GDM1 (cell line): Measurements from ENCODE around the gene PFN4.
"Not testable (repeated sequence)": the region's sequence is repeated elsewhere in the genome, so short reads cannot be mapped to it uniquely, and the experiment has no call there.

Source experiments
- DNase-seq: peaks from one replicate; lab custom pipeline; 2025; lab: John Stamatoyannopoulos, UW

Gene PFN4

GRCh38 chr2:24111407-24111901 lies 11.7 kb downstream of the PFN4 start:
- no peak for DNase-seq

GRCh38 chr2:24110660-24111303 lies 12.4 kb downstream of the PFN4 start:
- no peak for DNase-seq

- DNase-seq = not testable (repeated sequence)
Measured at GRCh38 chr2:24109431-24109830, 13.7 kb downstream of the PFN4 start.

- no peak for DNase-seq
Measured at GRCh38 chr2:24107336-24107735, 15.8 kb downstream of the PFN4 start.

GRCh38 chr2:24106786-24107185 lies 16.3 kb downstream of the PFN4 start:
- no peak for DNase-seq

- no peak for DNase-seq
Measured at GRCh38 chr2:24105816-24106215, 17.3 kb downstream of the PFN4 start.

GRCh38 chr2:24104906-24105305 lies 18.2 kb downstream of the PFN4 start:
- DNase-seq = no peak

- DNase-seq = no peak
Measured at GRCh38 chr2:24104110-24104650, 19.0 kb downstream of the PFN4 start.

GRCh38 chr2:24102677-24103076 lies 20.5 kb downstream of the PFN4 start:
- no peak for DNase-seq

GRCh38 chr2:24101992-24102391 lies 21.1 kb downstream of the PFN4 start:
- DNase-seq = no peak

- DNase-seq = not testable (repeated sequence)
Measured at GRCh38 chr2:24100732-24101131, 22.4 kb downstream of the PFN4 start.

GRCh38 chr2:24095171-24095677 lies 27.9 kb downstream of the PFN4 start:
- not testable (repeated sequence) for DNase-seq

- DNase-seq = not testable (repeated sequence)
Measured at GRCh38 chr2:24093270-24093669, 29.9 kb downstream of the PFN4 start.

- no peak for DNase-seq
Measured at GRCh38 chr2:24088821-24089359, 34.2 kb downstream of the PFN4 start.

GRCh38 chr2:24087032-24087431 lies 36.1 kb downstream of the PFN4 start:
- DNase-seq = no peak

GRCh38 chr2:24086241-24086640 lies 36.9 kb downstream of the PFN4 start:
- DNase-seq = no peak

GRCh38 chr2:24085200-24085489 lies 38.0 kb downstream of the PFN4 start:
- no peak for DNase-seq

- peak; percentile 83 for DNase-seq
Measured at GRCh38 chr2:24084386-24085199, 38.5 kb downstream of the PFN4 start, which contains the start of gene TP53I3. Gene TP53I3, minus strand, starts transcription at chr2:24084834. Its CDS starts 508 bp downstream, at chr2:24084326.

- peak; percentile 76 for DNase-seq
Measured at GRCh38 chr2:24083567-24084385, 39.4 kb downstream of the PFN4 start.

- no peak for DNase-seq
Measured at GRCh38 chr2:24082787-24083566, 40.2 kb downstream of the PFN4 start.

GRCh38 chr2:24080701-24081100 lies 42.4 kb downstream of the PFN4 start:
- no peak for DNase-seq
